Mucosa of descending colon (tissue), 3 donors: ENCODE data around the gene HELZ. TPM values are rescaled to one million over a fixed set of nuclear protein-coding genes. Genes with fewer than 3 reads are reported as not detected.
"Not testable (repeated sequence)": the region's sequence is repeated elsewhere in the genome, so short reads cannot be mapped to it uniquely, and the experiment has no call there.

ENCODE experiments used
- ATAC-seq: fragments of 200-7000 bp; cut with Tn5 transposase; one replicate; pipeline ENCODE4 v1.9.1; 2020; ENCODE audit warnings: mild to moderate bottlenecking, moderate library complexity
- DNase-seq, 3 donors: peaks; one replicate each; pipeline ENCODE4 v3.0.0-alpha.2; 2020
- H3K36me3 ChIP-seq: fragments of 200-600 bp; one replicate; pipeline ENCODE4 v1.8.0; 2021; ENCODE audit warnings: low read depth, mild to moderate bottlenecking
- H3K4me1 ChIP-seq: fragments of 200-600 bp; one replicate; pipeline ENCODE4 v1.8.0; 2021; ENCODE audit warnings: low read depth, mild to moderate bottlenecking
- H3K4me3 ChIP-seq: fragments of 200-600 bp; one replicate; pipeline ENCODE4 v1.8.0; 2021; ENCODE audit warnings: mild to moderate bottlenecking
- H3K9me3 ChIP-seq: fragments of 200-600 bp; one replicate; pipeline ENCODE4 v1.8.0; 2021; ENCODE audit warnings: mild to moderate bottlenecking
- intact Hi-C, 2 donors: fragments of 100-400 bp; cut with DNase I in 1 of 2; cut with micrococcal nuclease in 1 of 2; formaldehyde crosslinking; loops; one replicate each; pipeline versions ENCODE4 v1.11.0 to v1.11.1; 2022; cut with DNase I, micrococcal nuclease
- total RNA-seq, 3 donors: library from RNA; stranded (reverse); fragmentation: NEBNext Ultra II Directional in 2 of 3; extraction: Animal tissue kit (Norgen Biotek cat#: 25700) in 2 of 3; gene quantifications; one replicate each; pipeline versions ENCODE4 v1.2.1 to v1.2.4, GENCODE V29; 2021 to 2023
- TF ChIP-seq, protein P1 (sequence below): fragments of 200-600 bp; IDR thresholded peaks from one replicate; pipeline ENCODE4 v1.8.0; 2022; ENCODE audit warnings: antibody characterized with exemption, mild to moderate bottlenecking
- donor health status: DM: no; HTN: no; CAD: no; lungs with moderate emphysema.
- donor health status: DM: no; HTN: no; CAD: no.
- donor health status: DM: no; HTN: yes; CAD: no.

Gene HELZ
- total RNA-seq, 3 donors from 2014 or later: 43.2 to 65.3 (median 43.3) TPM

GRCh38 chr17:67128700-67129099 lies 116.3 kb downstream of the HELZ start:
- DNase-seq (no peak), ATAC-seq (no peak)
- no peak overlapping the region for H3K4me3 ChIP-seq
- TF ChIP-seq, protein P1, sequence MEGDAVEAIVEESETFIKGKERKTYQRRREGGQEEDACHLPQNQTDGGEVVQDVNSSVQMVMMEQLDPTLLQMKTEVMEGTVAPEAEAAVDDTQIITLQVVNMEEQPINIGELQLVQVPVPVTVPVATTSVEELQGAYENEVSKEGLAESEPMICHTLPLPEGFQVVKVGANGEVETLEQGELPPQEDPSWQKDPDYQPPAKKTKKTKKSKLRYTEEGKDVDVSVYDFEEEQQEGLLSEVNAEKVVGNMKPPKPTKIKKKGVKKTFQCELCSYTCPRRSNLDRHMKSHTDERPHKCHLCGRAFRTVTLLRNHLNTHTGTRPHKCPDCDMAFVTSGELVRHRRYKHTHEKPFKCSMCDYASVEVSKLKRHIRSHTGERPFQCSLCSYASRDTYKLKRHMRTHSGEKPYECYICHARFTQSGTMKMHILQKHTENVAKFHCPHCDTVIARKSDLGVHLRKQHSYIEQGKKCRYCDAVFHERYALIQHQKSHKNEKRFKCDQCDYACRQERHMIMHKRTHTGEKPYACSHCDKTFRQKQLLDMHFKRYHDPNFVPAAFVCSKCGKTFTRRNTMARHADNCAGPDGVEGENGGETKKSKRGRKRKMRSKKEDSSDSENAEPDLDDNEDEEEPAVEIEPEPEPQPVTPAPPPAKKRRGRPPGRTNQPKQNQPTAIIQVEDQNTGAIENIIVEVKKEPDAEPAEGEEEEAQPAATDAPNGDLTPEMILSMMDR: no peak
- H3K9me3 ChIP-seq: no peaks in the 10 kb centered on the region
- intact Hi-C loops: no loop called here
- no peaks in the 10 kb centered on the region for H3K4me1 ChIP-seq
- no peaks in the 10 kb centered on the region for H3K36me3 ChIP-seq

- TF ChIP-seq, protein P1: no peak
- H3K9me3 ChIP-seq: no peaks in the 10 kb centered on the region
- DNase-seq (no peak), ATAC-seq (no peak)
- H3K4me3 ChIP-seq: no peak overlapping the region
- intact Hi-C loops: no loop called here
- H3K36me3 ChIP-seq: no peaks in the 10 kb centered on the region
- no peaks in the 10 kb centered on the region for H3K4me1 ChIP-seq
Observed at GRCh38 chr17:67127925-67128324, 117.1 kb downstream of the HELZ start.

DNA sequence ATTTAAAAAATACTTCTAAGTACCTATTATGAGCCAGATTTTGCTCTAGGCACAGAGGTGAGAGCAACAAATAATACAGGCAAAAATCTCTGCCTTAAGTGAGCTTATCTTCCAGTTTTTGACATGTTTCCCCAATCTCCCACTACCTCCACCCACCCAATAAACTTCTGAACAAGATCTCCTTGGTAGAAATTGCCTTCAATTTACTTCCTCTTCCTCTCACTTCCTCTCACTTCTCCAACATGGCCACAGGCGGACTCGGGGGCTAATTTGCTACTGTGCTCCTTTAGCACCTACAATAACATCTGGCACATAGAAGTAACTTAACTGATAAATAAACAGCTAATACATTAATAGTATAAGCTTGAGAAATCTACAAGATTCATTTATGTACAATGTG lies 118.0 kb downstream of the HELZ start:
- no peak overlapping the region for H3K4me3 ChIP-seq
- DNase-seq (no peak), ATAC-seq (no peak)
- H3K9me3 ChIP-seq: no peaks in the 10 kb centered on the region
- TF ChIP-seq, protein P1: no peak
- H3K36me3 ChIP-seq: no peaks in the 10 kb centered on the region
- H3K4me1 ChIP-seq: no peaks in the 10 kb centered on the region
- intact Hi-C loops: no loop called here

DNA sequence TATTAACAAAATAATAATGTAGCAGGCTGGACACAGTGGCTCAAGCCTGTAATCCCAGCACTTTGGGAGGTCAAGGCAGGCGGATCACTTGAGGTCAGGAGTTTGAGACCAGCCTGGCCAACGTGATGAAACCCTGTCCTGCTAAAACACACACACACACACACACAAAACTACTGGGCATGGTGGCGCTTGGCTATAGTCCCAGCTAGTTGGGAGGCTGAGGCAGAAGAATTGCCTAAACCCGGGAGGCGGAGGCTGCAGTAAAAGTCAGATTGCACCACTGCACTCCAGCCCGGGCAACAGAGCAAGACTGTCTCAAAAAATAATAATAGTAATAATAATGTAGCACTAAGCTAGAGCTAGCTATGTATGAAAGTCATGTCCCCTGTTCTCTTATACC lies 118.5 kb downstream of the HELZ start:
- H3K4me1 ChIP-seq, H3K36me3 ChIP-seq, H3K4me3 ChIP-seq, DNase-seq, intact Hi-C loops, ATAC-seq, H3K9me3 ChIP-seq: not testable (repeated sequence)

- H3K36me3 ChIP-seq: no peaks in the 10 kb centered on the region
Observed at GRCh38 chr17:67125924-67126323, 119.1 kb downstream of the HELZ start.

DNA sequence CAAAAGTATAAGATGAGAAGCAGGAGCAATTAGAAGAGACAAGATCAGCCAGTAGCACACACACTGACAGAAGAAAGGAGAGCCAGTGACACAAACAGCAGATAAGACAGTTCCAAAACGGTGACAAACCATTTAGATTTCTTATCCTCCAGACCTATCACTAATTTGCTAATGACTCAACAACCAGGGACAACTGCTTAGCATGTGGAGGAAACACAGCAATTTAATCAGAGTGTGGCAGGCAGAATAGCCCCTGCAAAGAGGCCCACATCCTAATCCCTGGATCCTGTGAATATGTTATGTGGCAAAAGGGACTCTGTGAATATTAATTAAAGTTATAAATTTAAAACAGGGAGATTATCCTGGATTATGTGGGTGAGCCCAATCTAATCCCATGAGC lies 119.6 kb downstream of the HELZ start:
- intact Hi-C loops: no loop called here
- H3K4me1 ChIP-seq: no peaks in the 10 kb centered on the region
- no peak overlapping the region for H3K4me3 ChIP-seq
- no peak for ATAC-seq
- H3K36me3 ChIP-seq: no peaks in the 10 kb centered on the region
- DNase-seq: no peak
- no peaks in the 10 kb centered on the region for H3K9me3 ChIP-seq
- TF ChIP-seq, protein P1: no peak

More at GRCh38 chr17:67125924-67126323, 119.1 kb downstream of the HELZ start:
- ATAC-seq (no peak), DNase-seq (no peak)
- intact Hi-C loops: no loop called here
- TF ChIP-seq, protein P1: no peak
- Histone ChIP-seq H3K9me3 (no peaks in the 10 kb centered on the region), H3K4me1 (no peaks in the 10 kb centered on the region), H3K4me3 (no peak overlapping the region)
